NOMO-1 treated with DMSO at 0.1 percent for 48 hours (cell line): ENCODE measurements around the gene CELA2A.
A peak's percentile ranks its signal among the peaks of the same experiment; 100 is the strongest.
"Not testable (repeated sequence)": the region's sequence is repeated elsewhere in the genome, so short reads cannot be mapped to it uniquely, and the experiment has no call there.

ENCODE experiments used
- DNase-seq: peaks from one replicate; lab custom pipeline; 2025; ENCODE audit not compliant: unreplicated experiment; lab: John Stamatoyannopoulos, UW

The CELA2A gene

GRCh38 chr1:15492596-15492995, 36.1 kb downstream of the CELA2A start:
- no peak for DNase-seq

- DNase-seq = no peak
These were observed 37.4 kb downstream of the CELA2A start for GRCh38 chr1:15493869-15494390.

GRCh38 chr1:15500184-15501178, 43.9 kb downstream of the CELA2A start:
- no peak for DNase-seq

- DNase-seq = peak; percentile 38
These were observed 44.9 kb downstream of the CELA2A start for GRCh38 chr1:15501208-15502032.

- DNase-seq = no peak
These were observed 47.9 kb downstream of the CELA2A start for GRCh38 chr1:15504436-15504835.

GRCh38 chr1:15506831-15507230, 50.3 kb downstream of the CELA2A start:
- DNase-seq = no peak

GRCh38 chr1:15507278-15507677, 50.7 kb downstream of the CELA2A start:
- no peak for DNase-seq

- no peak for DNase-seq
These were observed 52.4 kb downstream of the CELA2A start for GRCh38 chr1:15508700-15509487.

GRCh38 chr1:15509586-15509985, 53.1 kb downstream of the CELA2A start:
- DNase-seq = no peak

GRCh38 chr1:15510611-15511405, 54.3 kb downstream of the CELA2A start:
- DNase-seq = no peak

GRCh38 chr1:15513192-15513591, 56.7 kb downstream of the CELA2A start:
- DNase-seq = no peak

GRCh38 chr1:15513919-15514318, 57.4 kb downstream of the CELA2A start:
- no peak for DNase-seq

- DNase-seq = not testable (repeated sequence)
These were observed 58.0 kb downstream of the CELA2A start for GRCh38 chr1:15514557-15514956.

GRCh38 chr1:15515022-15515663, 58.6 kb downstream of the CELA2A start:
- peak; percentile 47 for DNase-seq

GRCh38 chr1:15519625-15520024, 63.1 kb downstream of the CELA2A start:
- DNase-seq = no peak

GRCh38 chr1:15521206-15521906, 64.8 kb downstream of the CELA2A start:
- not testable (repeated sequence) for DNase-seq
